Measurements from ENCODE around the gene MBLAC1. TPM values are rescaled to one million over a fixed set of nuclear protein-coding genes. Genes with fewer than 3 reads are reported as not detected.

MBLAC1 gene
- total and polyA plus RNA-seq, 9 of the 15 experiments (the other 6 are each of a cell fraction or from before 2014, with no cell fraction given) = 0.03 to 3.1 (median 0.52) TPM

DNA sequence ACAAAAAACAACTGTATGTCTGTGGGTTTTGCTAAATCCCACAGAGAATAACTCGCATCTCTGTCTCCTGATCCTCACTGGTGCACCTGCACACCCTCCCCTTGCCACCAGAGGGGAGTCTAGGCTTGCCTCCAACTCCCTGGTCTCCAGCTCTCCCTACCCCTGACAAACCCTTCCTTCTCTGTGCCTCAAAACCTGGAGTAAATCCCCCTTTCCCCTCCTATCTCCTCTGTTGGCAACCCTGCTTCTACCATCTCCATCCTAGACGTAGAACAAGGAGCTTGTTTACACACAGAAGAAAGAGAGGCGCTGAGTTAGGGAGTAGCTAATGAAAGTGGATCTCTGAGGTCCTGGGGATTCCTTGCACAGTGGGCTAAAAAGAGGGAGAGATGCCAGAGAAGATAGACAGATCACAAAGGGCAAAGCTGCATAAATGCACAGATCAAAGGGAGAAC, 6.0 kb downstream of the MBLAC1 start (continued):
- peak; percentile 100 for TF ChIP-seq ARID2 (IDR thresholded peaks at IDR 0.05)
- 0 out of 2 replicates have a peak, but pooled peaks have one; percentile 8 for TF ChIP-seq SP1 (CRISPR knock-in tag; IDR thresholded peaks at IDR 0.05)
- TF ChIP-seq CTBP1 (IDR thresholded peaks at IDR 0.05; ENCODE audit: borderline replicate concordance) = peak; percentile 51; the same call in 1 of the 2 replicates
- no peak for TF ChIP-seq ZNF766 (CRISPR knock-in tag; conservative IDR thresholded peaks at IDR 0.05)
- TF ChIP-seq CEBPG (CRISPR knock-in tag; IDR thresholded peaks at IDR 0.05) = no peak
- no peak for TF ChIP-seq CEBPG (tag; conservative IDR thresholded peaks at IDR 0.05 in 1 of 2, IDR thresholded peaks at IDR 0.05 in 1 of 2)
- TF ChIP-seq ZNF717 (CRISPR knock-in tag; IDR thresholded peaks at IDR 0.05) = no peak
- peak; percentile 98 to 99 (median 98) for TF ChIP-seq CTCF (IDR thresholded peaks at IDR 0.05 in 2 of 3, conservative IDR thresholded peaks at IDR 0.05 in 1 of 3; ENCODE audit: insufficient read depth in 2 of 3, low read depth in 1 of 3, low read length in 3 of 3)
- peak in 1 of 2 experiments; percentile 77; a peak in 1 of 4 replicates for TF ChIP-seq MAZ (CRISPR knock-in tag; conservative IDR thresholded peaks at IDR 0.05 in 1 of 2, IDR thresholded peaks at IDR 0.05 in 1 of 2)
- 0 out of 2 replicates have a peak, but pooled peaks have one; percentile 43 for TF ChIP-seq MED1 (CRISPR knock-in tag; IDR thresholded peaks at IDR 0.05; ENCODE audit: borderline replicate concordance)
- TF ChIP-seq, protein P1, sequence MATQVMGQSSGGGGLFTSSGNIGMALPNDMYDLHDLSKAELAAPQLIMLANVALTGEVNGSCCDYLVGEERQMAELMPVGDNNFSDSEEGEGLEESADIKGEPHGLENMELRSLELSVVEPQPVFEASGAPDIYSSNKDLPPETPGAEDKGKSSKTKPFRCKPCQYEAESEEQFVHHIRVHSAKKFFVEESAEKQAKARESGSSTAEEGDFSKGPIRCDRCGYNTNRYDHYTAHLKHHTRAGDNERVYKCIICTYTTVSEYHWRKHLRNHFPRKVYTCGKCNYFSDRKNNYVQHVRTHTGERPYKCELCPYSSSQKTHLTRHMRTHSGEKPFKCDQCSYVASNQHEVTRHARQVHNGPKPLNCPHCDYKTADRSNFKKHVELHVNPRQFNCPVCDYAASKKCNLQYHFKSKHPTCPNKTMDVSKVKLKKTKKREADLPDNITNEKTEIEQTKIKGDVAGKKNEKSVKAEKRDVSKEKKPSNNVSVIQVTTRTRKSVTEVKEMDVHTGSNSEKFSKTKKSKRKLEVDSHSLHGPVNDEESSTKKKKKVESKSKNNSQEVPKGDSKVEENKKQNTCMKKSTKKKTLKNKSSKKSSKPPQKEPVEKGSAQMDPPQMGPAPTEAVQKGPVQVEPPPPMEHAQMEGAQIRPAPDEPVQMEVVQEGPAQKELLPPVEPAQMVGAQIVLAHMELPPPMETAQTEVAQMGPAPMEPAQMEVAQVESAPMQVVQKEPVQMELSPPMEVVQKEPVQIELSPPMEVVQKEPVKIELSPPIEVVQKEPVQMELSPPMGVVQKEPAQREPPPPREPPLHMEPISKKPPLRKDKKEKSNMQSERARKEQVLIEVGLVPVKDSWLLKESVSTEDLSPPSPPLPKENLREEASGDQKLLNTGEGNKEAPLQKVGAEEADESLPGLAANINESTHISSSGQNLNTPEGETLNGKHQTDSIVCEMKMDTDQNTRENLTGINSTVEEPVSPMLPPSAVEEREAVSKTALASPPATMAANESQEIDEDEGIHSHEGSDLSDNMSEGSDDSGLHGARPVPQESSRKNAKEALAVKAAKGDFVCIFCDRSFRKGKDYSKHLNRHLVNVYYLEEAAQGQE (IDR thresholded peaks at IDR 0.05; ENCODE audit: borderline replicate concordance) = peak; percentile 94
- TF ChIP-seq, protein P1 (CRISPR knock-in tag; IDR thresholded peaks at IDR 0.05; ENCODE audit: low read depth) = no peak
- TF ChIP-seq KAT8 (IDR thresholded peaks at IDR 0.05; ENCODE audit: low read depth) = no peak
- TF ChIP-seq RCOR1 (IDR thresholded peaks at IDR 0.05; ENCODE audit: borderline replicate concordance in 1 of 2, low read depth in 2 of 2, low read length in 2 of 2) = 0 out of 4 replicates have a peak, but pooled peaks of 1 of the 2 experiments have one; percentile 36
- TF ChIP-seq NFATC3 (IDR thresholded peaks at IDR 0.05) = 0 out of 2 replicates have a peak, but pooled peaks have one; percentile 40
- TF ChIP-seq ZNF707 (CRISPR knock-in tag; conservative IDR thresholded peaks at IDR 0.05) = no peak
- TF ChIP-seq MAFG (tag; conservative IDR thresholded peaks at IDR 0.05) = no peak
- no peak for TF ChIP-seq TEAD1 (CRISPR knock-in tag; IDR thresholded peaks at IDR 0.05)
- TF ChIP-seq TOE1 (IDR thresholded peaks at IDR 0.05; ENCODE audit: borderline replicate concordance) = peak; percentile 56; the same call in 1 of the 2 replicates
- TF ChIP-seq TOE1 (CRISPR knock-in tag; IDR thresholded peaks at IDR 0.05; ENCODE audit: borderline replicate concordance, low read depth) = no peak
